ENCODE measurements around the gene CHKA.
A peak's percentile ranks its signal among the peaks of the same experiment; 100 is the strongest.

Gene CHKA

DNA sequence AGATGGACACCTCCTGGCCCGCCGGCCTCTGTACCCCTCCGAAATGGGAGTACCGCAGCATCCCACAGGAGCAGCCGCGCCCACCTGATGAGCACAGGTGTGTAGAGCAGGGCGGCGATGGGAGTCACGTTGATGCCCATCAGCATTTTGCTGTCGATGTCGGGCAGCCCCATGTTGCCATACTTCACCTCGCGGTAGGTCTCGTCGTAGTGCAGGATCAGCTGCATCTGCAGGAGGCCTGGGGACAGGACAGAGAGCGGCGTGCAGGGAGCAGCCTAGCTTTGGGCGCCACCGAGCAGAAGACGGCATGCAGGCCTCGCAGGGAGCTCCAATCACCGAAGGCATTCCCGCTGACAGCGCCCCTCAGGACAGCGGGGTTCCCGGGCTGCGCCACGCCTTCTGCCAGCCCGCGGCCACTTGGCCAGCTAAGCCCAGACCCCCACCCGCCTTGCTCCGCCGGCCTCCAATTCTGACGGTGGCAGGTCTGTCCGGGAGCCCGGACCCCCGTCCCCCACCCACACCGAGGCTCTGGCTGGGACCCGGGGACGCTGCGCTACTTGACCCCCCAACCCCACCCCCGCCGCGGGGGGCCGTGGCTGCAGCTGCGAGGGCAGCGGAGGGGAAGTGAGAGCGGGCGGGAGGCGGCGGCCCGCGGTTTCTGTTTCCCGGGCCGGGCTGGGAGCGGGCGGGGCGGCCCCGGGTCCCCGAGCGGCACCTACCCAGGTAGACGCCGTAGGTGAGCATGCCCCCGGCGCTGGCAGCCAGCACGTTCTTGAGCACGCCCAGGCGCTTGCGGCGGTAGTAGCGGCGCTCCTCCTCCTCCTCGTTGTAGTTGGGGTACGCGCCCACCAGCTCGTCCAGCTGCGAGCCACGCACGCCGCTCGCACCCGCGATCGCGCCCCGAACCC, 118.0 kb downstream of the CHKA start:
- peak; percentile 47; the same call in 1 of the 2 replicates for TF ChIP-seq NFIC (IDR thresholded peaks at IDR 0.05)
- TF ChIP-seq CREB1 (IDR thresholded peaks at IDR 0.05; ENCODE audit: low read depth) = no peak
- no peak for TF ChIP-seq EP300 (IDR thresholded peaks at IDR 0.05; ENCODE audit: borderline replicate concordance)
- TF ChIP-seq FOXM1 (IDR thresholded peaks at IDR 0.05; ENCODE audit: borderline replicate concordance, low read depth) = no peak
- 0 out of 2 replicates have a peak, but pooled peaks have one; percentile 23 for TF ChIP-seq ZBTB7A (IDR thresholded peaks at IDR 0.05; ENCODE audit: low read depth)
- TF ChIP-seq TEAD4 (IDR thresholded peaks at IDR 0.05) = no peak
- TF ChIP-seq EGR1 (IDR thresholded peaks at IDR 0.05) = no peak
- no peak; the same call in 1 of the 2 replicates for TF ChIP-seq TAF1 (IDR thresholded peaks at IDR 0.05; ENCODE audit: low read depth)
- TF ChIP-seq, protein P1, sequence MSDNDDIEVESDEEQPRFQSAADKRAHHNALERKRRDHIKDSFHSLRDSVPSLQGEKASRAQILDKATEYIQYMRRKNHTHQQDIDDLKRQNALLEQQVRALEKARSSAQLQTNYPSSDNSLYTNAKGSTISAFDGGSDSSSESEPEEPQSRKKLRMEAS (IDR thresholded peaks at IDR 0.05) = peak; percentile 43
- TF ChIP-seq CEBPB (IDR thresholded peaks at IDR 0.05) = no peak
- no peak for TF ChIP-seq RAD21 (IDR thresholded peaks at IDR 0.05; ENCODE audit: low read depth)
- TF ChIP-seq, protein P2, sequence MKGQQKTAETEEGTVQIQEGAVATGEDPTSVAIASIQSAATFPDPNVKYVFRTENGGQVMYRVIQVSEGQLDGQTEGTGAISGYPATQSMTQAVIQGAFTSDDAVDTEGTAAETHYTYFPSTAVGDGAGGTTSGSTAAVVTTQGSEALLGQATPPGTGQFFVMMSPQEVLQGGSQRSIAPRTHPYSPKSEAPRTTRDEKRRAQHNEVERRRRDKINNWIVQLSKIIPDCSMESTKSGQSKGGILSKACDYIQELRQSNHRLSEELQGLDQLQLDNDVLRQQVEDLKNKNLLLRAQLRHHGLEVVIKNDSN (IDR thresholded peaks at IDR 0.05) = no peak
- 0 out of 2 replicates have a peak, but pooled peaks have one; percentile 15 for TF ChIP-seq TCF12 (IDR thresholded peaks at IDR 0.05; ENCODE audit: low read depth)
